ENCODE measurements around the gene SMOC2.

Gene SMOC2

DNA sequence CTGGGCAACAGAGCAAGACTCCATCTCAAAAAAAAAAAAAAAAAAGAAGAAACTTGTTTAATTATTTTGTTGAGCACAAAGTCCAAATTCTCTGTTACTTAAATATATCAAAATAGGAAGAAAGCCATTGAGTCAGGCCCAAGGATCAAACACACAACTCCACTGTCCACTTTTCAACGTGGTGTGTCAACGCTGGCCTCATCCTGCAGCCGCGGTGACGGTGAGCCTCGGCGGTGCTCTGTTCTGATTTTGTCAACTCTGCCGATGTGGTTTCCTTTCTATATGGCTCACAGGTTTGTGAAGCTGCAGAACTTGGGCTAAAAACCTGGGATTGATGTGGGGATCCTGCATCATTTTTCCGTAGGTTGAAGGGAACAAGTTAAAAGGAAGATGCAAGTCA, 3.2 kb upstream of the SMOC2 start:
- H3K9me3 Mint-ChIP-seq: peaks cover 15% of the 10 kb centered on the region
- no peak for DNase-seq
- H3K36me3 Mint-ChIP-seq (ENCODE audit: low read depth): no peaks in the 10 kb centered on the region
- H3K27me3 Mint-ChIP-seq (ENCODE audit: low read depth, poor library complexity): peaks cover 71% of the 10 kb centered on the region
- H3K27ac Mint-ChIP-seq: no peak overlapping the region
- H3K4me3 Mint-ChIP-seq: no peak overlapping the region
- H3K4me1 Mint-ChIP-seq: peaks cover 33% of the 10 kb centered on the region
- TF ChIP-seq, protein P1, sequence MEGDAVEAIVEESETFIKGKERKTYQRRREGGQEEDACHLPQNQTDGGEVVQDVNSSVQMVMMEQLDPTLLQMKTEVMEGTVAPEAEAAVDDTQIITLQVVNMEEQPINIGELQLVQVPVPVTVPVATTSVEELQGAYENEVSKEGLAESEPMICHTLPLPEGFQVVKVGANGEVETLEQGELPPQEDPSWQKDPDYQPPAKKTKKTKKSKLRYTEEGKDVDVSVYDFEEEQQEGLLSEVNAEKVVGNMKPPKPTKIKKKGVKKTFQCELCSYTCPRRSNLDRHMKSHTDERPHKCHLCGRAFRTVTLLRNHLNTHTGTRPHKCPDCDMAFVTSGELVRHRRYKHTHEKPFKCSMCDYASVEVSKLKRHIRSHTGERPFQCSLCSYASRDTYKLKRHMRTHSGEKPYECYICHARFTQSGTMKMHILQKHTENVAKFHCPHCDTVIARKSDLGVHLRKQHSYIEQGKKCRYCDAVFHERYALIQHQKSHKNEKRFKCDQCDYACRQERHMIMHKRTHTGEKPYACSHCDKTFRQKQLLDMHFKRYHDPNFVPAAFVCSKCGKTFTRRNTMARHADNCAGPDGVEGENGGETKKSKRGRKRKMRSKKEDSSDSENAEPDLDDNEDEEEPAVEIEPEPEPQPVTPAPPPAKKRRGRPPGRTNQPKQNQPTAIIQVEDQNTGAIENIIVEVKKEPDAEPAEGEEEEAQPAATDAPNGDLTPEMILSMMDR (IDR thresholded peaks at IDR 0.05): no peak

DNA sequence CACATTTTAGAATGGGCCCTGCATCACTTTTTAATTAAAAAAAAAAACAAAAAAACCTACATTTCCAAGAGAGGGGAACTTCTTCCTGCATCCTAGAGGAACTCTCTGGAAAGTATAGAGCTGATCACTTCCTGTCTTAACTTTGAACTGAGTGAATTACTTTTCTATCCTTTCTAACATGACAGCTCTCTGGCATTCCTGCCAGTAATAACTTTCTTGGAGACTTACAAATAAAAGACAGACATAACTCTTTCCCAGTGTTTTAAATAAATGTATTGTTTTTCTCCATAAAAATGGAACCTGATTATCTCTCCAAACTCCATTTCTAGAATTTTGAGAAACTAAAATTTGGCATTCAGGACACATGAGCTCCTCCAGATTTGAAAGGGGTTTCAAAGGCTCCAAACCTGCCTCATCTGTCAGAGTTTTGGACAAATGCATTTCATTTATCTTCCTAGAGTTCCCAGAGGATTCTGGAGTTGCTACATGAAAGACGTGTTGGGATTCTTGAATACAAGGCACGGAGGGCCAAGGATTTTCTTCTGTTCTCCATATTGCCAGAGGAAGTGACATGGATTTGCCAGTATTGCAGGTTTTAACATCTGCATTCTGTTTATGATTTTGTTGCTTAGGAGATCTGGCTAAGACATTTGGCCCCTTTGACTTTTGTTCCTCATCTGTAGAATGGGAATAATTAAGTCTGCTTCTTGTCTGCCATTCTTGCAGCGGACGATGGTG, 2.0 kb upstream of the SMOC2 start:
- Mint-ChIP-seq H3K4me1 (peaks cover 40% of the 10 kb centered on the region), H3K27me3 (ENCODE audit: low read depth, poor library complexity) (peaks cover 82% of the 10 kb centered on the region), H3K9me3 (peaks cover 15% of the 10 kb centered on the region), H3K4me3 (no peak overlapping the region), H3K36me3 (ENCODE audit: low read depth) (no peaks in the 10 kb centered on the region), H3K27ac (no peak overlapping the region)
- TF ChIP-seq, protein P1 (IDR thresholded peaks at IDR 0.05): no peak
- no peak for DNase-seq

DNA sequence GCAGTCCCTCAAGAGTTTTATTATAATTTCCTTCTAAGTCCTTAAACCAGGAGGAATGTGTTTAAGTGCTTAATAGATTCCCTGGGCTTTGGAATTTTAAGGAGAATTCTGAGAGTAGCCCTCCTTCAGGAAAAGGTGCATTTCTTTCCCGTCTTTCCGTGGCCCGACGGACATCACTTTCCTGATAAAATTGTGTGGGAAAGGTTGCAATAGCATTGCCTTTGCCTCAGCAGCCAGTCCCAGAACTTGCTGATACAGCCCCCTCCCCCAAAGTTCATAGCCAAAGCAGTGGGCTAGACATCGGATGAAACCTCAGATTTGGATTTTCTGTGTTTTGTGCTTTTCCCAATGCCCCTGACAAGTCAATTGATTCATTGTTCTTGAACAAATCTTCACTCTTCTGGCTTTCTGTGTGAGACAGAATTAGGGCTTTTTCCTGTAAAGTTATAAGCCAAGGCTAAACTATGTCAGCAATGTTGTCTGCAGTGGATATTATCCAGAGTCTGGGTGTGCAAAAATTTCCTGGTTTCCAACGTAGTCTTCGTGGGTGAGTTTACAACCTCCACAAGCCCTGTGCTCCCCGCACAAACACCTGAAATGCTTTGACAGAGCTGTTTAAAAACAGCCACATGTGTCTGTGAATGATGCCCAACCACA, 1.1 kb upstream of the SMOC2 start:
- Mint-ChIP-seq H3K27ac (no peak overlapping the region), H3K36me3 (ENCODE audit: low read depth) (no peaks in the 10 kb centered on the region), H3K9me3 (peaks cover 15% of the 10 kb centered on the region), H3K4me1 (peaks cover 31% of the 10 kb centered on the region), H3K4me3 (peak overlapping the region; percentile 78), H3K27me3 (ENCODE audit: low read depth, poor library complexity) (peaks cover 91% of the 10 kb centered on the region)
- TF ChIP-seq, protein P1 (IDR thresholded peaks at IDR 0.05): no peak
- DNase-seq: no peak

DNA sequence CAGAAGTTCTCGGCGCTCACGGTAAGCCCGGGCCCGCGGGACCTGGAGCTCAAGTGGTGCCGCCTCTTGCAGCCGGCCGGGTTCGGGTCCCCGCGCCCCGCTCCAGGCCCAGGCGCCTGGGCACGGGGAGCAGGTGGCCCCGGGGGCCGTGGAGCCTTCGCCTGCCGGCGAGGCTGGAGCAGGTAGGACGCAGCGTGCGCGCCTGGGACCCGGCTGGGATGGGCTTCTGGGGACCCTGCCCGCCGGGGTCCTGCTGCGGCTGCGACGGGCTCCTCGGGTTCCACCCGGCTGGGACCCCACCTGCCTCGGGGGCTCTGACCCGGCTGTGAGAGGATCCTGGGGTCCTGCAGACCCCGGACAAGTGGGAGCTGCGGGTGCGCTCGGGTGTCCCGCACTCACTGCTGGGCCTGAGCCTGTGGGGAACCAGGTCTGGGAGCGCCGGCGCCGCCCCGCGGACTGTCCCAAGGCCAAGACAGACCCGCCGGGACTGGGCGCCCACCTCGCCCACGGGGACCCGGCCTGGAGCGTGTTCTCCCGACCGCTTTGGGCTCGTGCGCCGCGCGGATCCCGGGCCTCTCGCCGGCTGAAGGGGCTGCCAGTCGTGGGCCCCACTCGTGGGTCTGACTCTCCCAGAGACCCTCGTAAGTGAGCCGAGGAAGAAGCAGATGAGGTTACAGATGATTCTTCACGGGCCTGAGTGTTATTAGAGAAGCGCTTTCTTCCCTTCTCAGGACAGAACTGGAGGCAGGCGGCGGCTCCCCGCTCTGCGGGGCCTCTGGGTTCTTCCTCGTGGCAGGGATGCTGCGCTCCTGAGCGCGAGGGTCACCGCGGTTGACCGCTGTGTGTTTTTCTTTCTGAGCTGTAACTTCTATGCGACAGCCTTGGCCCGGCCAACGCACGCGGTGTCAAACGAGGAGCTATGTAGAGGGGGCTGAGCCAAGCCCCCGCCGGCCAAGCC, 729 bp downstream of the SMOC2 start:
- H3K4me3 Mint-ChIP-seq: peak overlapping the region; percentile 73
- peaks cover 3% of the 10 kb centered on the region for H3K9me3 Mint-ChIP-seq
- TF ChIP-seq, protein P1 (IDR thresholded peaks at IDR 0.05): no peak
- H3K36me3 Mint-ChIP-seq (ENCODE audit: low read depth): no peaks in the 10 kb centered on the region
- DNase-seq: peak; percentile 68
- H3K27me3 Mint-ChIP-seq (ENCODE audit: low read depth, poor library complexity): peaks cover 90% of the 10 kb centered on the region
- H3K4me1 Mint-ChIP-seq: peaks cover 28% of the 10 kb centered on the region
- H3K27ac Mint-ChIP-seq: no peak overlapping the region

DNA sequence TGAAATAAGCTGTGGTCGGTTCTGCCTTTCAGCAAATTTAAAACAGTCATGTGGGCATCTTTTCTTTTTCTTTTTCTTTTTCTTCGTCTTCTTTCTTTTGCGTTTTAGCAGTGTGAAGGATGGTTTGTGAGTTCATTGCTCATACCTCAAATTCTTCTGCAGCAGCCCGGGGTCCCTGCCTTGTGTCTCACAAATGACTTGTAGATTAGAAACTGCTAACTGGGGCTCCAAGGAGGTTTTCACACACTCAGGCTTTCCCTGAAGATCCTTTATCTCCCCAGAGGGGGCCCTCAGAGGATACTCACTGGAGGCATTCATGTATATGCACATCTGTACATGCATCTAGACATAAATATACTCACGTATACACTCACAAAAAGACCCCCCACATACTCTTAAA, 1.7 kb downstream of the SMOC2 start:
- H3K4me1 Mint-ChIP-seq: peaks cover 36% of the 10 kb centered on the region
- DNase-seq: no peak
- H3K9me3 Mint-ChIP-seq: no peaks in the 10 kb centered on the region
- H3K27me3 Mint-ChIP-seq (ENCODE audit: low read depth, poor library complexity): peaks cover 86% of the 10 kb centered on the region
- H3K36me3 Mint-ChIP-seq (ENCODE audit: low read depth): no peaks in the 10 kb centered on the region
- no peak overlapping the region for H3K27ac Mint-ChIP-seq
- TF ChIP-seq, protein P1 (IDR thresholded peaks at IDR 0.05): no peak
- peak overlapping the region; percentile 73 for H3K4me3 Mint-ChIP-seq

Measured in nephron progenitor cell (in vitro differentiated cells).